ENCODE measurements around the gene G6PC2.
"Not testable (repeated sequence)": the region's sequence is repeated elsewhere in the genome, so short reads cannot be mapped to it uniquely, and the experiment has no call there.

The G6PC2 gene

GRCh38 chr2:168904358-168904757 is 3.3 kb downstream of the G6PC2 start:
- no peak for DNase-seq (ENCODE audit: low spot score)

- DNase-seq (ENCODE audit: low spot score) = no peak
Measured at GRCh38 chr2:168907940-168908662, 7.0 kb downstream of the G6PC2 start.

- no peak for DNase-seq (ENCODE audit: low spot score)
Measured at GRCh38 chr2:168910330-168910729, 9.2 kb downstream of the G6PC2 start.

GRCh38 chr2:168912466-168912865 is 11.4 kb downstream of the G6PC2 start:
- no peak for DNase-seq (ENCODE audit: low spot score)

GRCh38 chr2:168912901-168913369 is 11.8 kb downstream of the G6PC2 start:
- peak; percentile 74 for DNase-seq (ENCODE audit: low spot score)

- no peak for DNase-seq (ENCODE audit: low spot score)
Measured at GRCh38 chr2:168913495-168913894, 12.4 kb downstream of the G6PC2 start.

- no peak for DNase-seq (ENCODE audit: low spot score)
Measured at GRCh38 chr2:168915441-168916330, 14.6 kb downstream of the G6PC2 start.

- DNase-seq (ENCODE audit: low spot score) = no peak
Measured at GRCh38 chr2:168916331-168916675, 15.2 kb downstream of the G6PC2 start.

GRCh38 chr2:168920504-168921157 is 19.5 kb downstream of the G6PC2 start:
- DNase-seq (ENCODE audit: low spot score) = no peak

- DNase-seq (ENCODE audit: low spot score) = no peak
Measured at GRCh38 chr2:168926621-168927386, 25.7 kb downstream of the G6PC2 start.

- DNase-seq (ENCODE audit: low spot score) = no peak
Measured at GRCh38 chr2:168928113-168928831, 27.2 kb downstream of the G6PC2 start.

- DNase-seq (ENCODE audit: low spot score) = no peak
Measured at GRCh38 chr2:168929031-168929430, 27.9 kb downstream of the G6PC2 start.

GRCh38 chr2:168930242-168930641 is 29.2 kb downstream of the G6PC2 start:
- DNase-seq (ENCODE audit: low spot score) = no peak

GRCh38 chr2:168932174-168932573 is 31.1 kb downstream of the G6PC2 start:
- DNase-seq (ENCODE audit: low spot score) = not testable (repeated sequence)

GRCh38 chr2:168934826-168935225 is 33.7 kb downstream of the G6PC2 start:
- DNase-seq (ENCODE audit: low spot score) = no peak

GRCh38 chr2:168935810-168936581 is 34.9 kb downstream of the G6PC2 start:
- DNase-seq (ENCODE audit: low spot score) = no peak

GRCh38 chr2:168939061-168939460 is 38.0 kb downstream of the G6PC2 start:
- DNase-seq (ENCODE audit: low spot score) = no peak

GRCh38 chr2:168939918-168940317 is 38.8 kb downstream of the G6PC2 start:
- no peak for DNase-seq (ENCODE audit: low spot score)

- no peak for DNase-seq (ENCODE audit: low spot score)
Measured at GRCh38 chr2:168941297-168941696, 40.2 kb downstream of the G6PC2 start.

- DNase-seq (ENCODE audit: low spot score) = no peak
Measured at GRCh38 chr2:168944065-168944464, 43.0 kb downstream of the G6PC2 start.
